Measurements from ENCODE around the gene CACNA2D1.

Gene CACNA2D1

GRCh38 chr7:82211333-82211732 is 232.2 kb downstream of the CACNA2D1 start:
- no peak for DNase-seq

GRCh38 chr7:82210416-82211184 is 233.0 kb downstream of the CACNA2D1 start:
- no peak for DNase-seq

- DNase-seq: no peak
Measured at GRCh38 chr7:82209179-82209747, 234.3 kb downstream of the CACNA2D1 start.

- no peak for DNase-seq
Measured at GRCh38 chr7:82204694-82205093, 238.9 kb downstream of the CACNA2D1 start.

- DNase-seq: no peak
Measured at GRCh38 chr7:82202965-82203364, 240.6 kb downstream of the CACNA2D1 start.

- DNase-seq: no peak
Measured at GRCh38 chr7:82202107-82202506, 241.5 kb downstream of the CACNA2D1 start.

GRCh38 chr7:82200601-82201000 is 243.0 kb downstream of the CACNA2D1 start:
- no peak for DNase-seq

- no peak for DNase-seq
Measured at GRCh38 chr7:82194016-82194643, 249.4 kb downstream of the CACNA2D1 start.

- DNase-seq: no peak
Measured at GRCh38 chr7:82188636-82189035, 254.9 kb downstream of the CACNA2D1 start.

GRCh38 chr7:82185443-82185842 is 258.1 kb downstream of the CACNA2D1 start:
- no peak for DNase-seq

- DNase-seq: no peak
Measured at GRCh38 chr7:82183634-82184033, 259.9 kb downstream of the CACNA2D1 start.

- no peak for DNase-seq
Measured at GRCh38 chr7:82179311-82179710, 264.3 kb downstream of the CACNA2D1 start.

- DNase-seq: no peak
Measured at GRCh38 chr7:82175319-82175718, 268.3 kb downstream of the CACNA2D1 start.

- DNase-seq: no peak
Measured at GRCh38 chr7:82173400-82174021, 270.1 kb downstream of the CACNA2D1 start.

GRCh38 chr7:82172881-82173280 is 270.7 kb downstream of the CACNA2D1 start:
- DNase-seq: no peak

- no peak for DNase-seq
Measured at GRCh38 chr7:82172017-82172416, 271.6 kb downstream of the CACNA2D1 start.

- no peak for DNase-seq
Measured at GRCh38 chr7:82167558-82168314, 275.8 kb downstream of the CACNA2D1 start.

GRCh38 chr7:82166260-82167015 is 277.1 kb downstream of the CACNA2D1 start:
- DNase-seq: no peak

- DNase-seq: no peak
Measured at GRCh38 chr7:82164813-82165212, 278.8 kb downstream of the CACNA2D1 start.

GRCh38 chr7:82164410-82164809 is 279.2 kb downstream of the CACNA2D1 start:
- DNase-seq: no peak

GRCh38 chr7:82163586-82163985 is 280.0 kb downstream of the CACNA2D1 start:
- no peak for DNase-seq

GRCh38 chr7:82162289-82162688 is 281.3 kb downstream of the CACNA2D1 start:
- DNase-seq: no peak
